Muscle of leg (tissue), 11 donors: ENCODE data around the gene TBL1X. TPM values are rescaled to one million over a fixed set of nuclear protein-coding genes. Genes with fewer than 3 reads are reported as not detected.

ENCODE experiments used
- DNase-seq: peaks from one replicate; pipeline ENCODE4 v3.0.0; 2013
- H3K27ac ChIP-seq: one replicate; pipeline ENCODE4 v1.5.1; 2013; ENCODE audit warnings: mild to moderate bottlenecking, low read length, control low read depth
- H3K27me3 ChIP-seq: one replicate; pipeline ENCODE4 v1.6.1; 2013; ENCODE audit warnings: low read length; ENCODE audit not compliant: control insufficient read depth, insufficient read depth
- H3K36me3 ChIP-seq: one replicate; pipeline ENCODE4 v1.6.1; 2013; ENCODE audit warnings: low read length; ENCODE audit not compliant: control insufficient read depth, insufficient read depth
- H3K4me1 ChIP-seq: one replicate; pipeline ENCODE4 v1.6.1; 2013; ENCODE audit warnings: low read length; ENCODE audit not compliant: control insufficient read depth, insufficient read depth
- H3K4me3 ChIP-seq: one replicate; pipeline ENCODE4 v1.5.1; 2013; ENCODE audit warnings: low read length, control low read depth
- H3K9me3 ChIP-seq: replicated peaks from 2 replicates; pipeline ENCODE4 v1.6.1; 2013; ENCODE audit warnings: low read depth, low read length; ENCODE audit not compliant: control insufficient read depth
- WGBS: methylation state at CpG from one replicate; pipeline ENCODE4 v1.1.5; 2013; ENCODE audit warnings: missing lambda C conversion rate; ENCODE audit not compliant: insufficient coverage; 5-methylcytosine and 5-hydroxymethylcytosine counted together
- polyA plus RNA-seq, 8 donors: library from polyadenylated mRNA; unstranded; fragments of 120-200 nt; gene quantifications; one replicate each; pipeline versions ENCODE4 v1.2.1 to v1.2.3, GENCODE V29; 2013; ENCODE audit warnings: inconsistent platforms in 1 of 8, low replicate concordance in 1 of 8; ENCODE audit not compliant: insufficient read length in 8 of 8, insufficient read depth in 1 of 8
- total RNA-seq: library from RNA; stranded (reverse); fragments of 120-200 nt; gene quantifications from one replicate; pipeline ENCODE4 v1.2.4, GENCODE V29; 2013

The TBL1X gene
- total and polyA plus RNA-seq, 9 donors: 7.1 to 19.0 (median 12.1) TPM

DNA sequence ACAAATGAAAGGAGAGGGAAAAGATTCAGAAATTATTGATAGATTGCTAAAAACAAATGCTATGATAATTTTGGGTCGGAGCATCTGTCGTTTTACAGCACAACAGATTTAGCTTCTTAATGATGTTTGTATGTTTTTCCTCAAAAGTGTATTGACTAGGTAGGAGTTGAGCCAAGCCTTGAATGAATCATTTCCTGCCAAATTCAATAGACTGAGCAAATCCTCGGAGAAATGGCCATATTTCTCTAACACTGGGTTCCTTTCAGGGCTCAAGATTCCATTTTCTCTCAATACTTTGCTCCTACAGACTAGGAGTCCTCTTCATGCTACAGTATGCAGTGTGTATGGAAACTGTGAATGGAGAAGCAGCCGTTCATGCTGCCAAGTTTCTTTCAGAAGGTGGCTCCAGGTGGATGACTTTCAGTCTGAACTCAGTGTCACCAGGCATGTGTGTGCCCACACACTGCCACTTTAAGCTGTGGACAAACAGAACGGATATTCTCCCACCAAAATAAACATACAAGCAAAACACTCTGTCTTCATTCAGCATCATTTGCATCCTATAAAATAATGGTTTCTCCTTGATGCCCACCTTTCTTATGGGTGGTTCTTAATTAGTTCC, 146.0 kb downstream of the TBL1X start:
- 54% methylated on average over 2 of the region's 5 CpGs for WGBS
- H3K4me1 ChIP-seq: peaks cover 5% of the 10 kb centered on the region
- no peak overlapping the region for H3K27ac ChIP-seq
- no peaks in the 10 kb centered on the region for H3K36me3 ChIP-seq
- H3K27me3 ChIP-seq: peaks cover 23% of the 10 kb centered on the region
- no peak overlapping the region for H3K4me3 ChIP-seq
- peak; percentile 53 for DNase-seq
- no peaks in the 10 kb centered on the region for H3K9me3 ChIP-seq

- no peaks in the 10 kb centered on the region for H3K36me3 ChIP-seq
- WGBS: 54% methylated on average over 13 of the region's 16 CpGs
- peaks cover 5% of the 10 kb centered on the region for H3K4me1 ChIP-seq
- H3K9me3 ChIP-seq: no peaks in the 10 kb centered on the region
- no peak overlapping the region for H3K27ac ChIP-seq
- peak; percentile 14 for DNase-seq
- no peak overlapping the region for H3K4me3 ChIP-seq
- peaks cover 21% of the 10 kb centered on the region for H3K27me3 ChIP-seq
Observed at GRCh38 chrX:9611436-9612145, 146.7 kb downstream of the TBL1X start.

DNA sequence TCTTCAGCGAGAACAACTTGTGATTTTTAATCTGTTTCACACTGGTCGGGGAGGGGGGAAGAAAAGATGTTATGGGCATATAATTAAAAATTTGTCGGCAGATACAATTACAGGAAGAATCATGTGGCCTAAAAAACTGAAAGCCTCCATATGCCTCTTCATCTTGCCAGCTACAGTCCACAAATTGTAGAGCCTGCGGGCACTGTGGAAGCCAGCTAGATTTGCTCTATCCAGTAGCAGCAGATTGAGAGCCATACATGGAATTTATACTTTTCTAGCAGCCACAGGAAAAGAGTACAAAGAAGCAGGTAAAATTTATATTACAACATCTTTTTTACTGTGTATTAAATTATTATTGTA, 147.3 kb downstream of the TBL1X start:
- Histone ChIP-seq H3K27ac (no peak overlapping the region), H3K27me3 (peaks cover 18% of the 10 kb centered on the region), H3K4me1 (peaks cover 5% of the 10 kb centered on the region), H3K9me3 (no peaks in the 10 kb centered on the region), H3K36me3 (no peaks in the 10 kb centered on the region), H3K4me3 (no peak overlapping the region)
- DNase-seq: no peak
- WGBS: no CpG with 5 or more reads among the region's 4 CpGs

- Histone ChIP-seq H3K9me3 (no peaks in the 10 kb centered on the region), H3K27ac (no peak overlapping the region), H3K4me3 (no peak overlapping the region), H3K27me3 (peaks cover 13% of the 10 kb centered on the region), H3K36me3 (no peaks in the 10 kb centered on the region), H3K4me1 (peaks cover 5% of the 10 kb centered on the region)
- WGBS: no CpG with 5 or more reads among the region's 1 CpG
- DNase-seq: no peak
Observed at GRCh38 chrX:9614016-9614415, 149.2 kb downstream of the TBL1X start.

- H3K4me3 ChIP-seq: no peak overlapping the region
- H3K9me3 ChIP-seq: no peaks in the 10 kb centered on the region
- peaks cover 10% of the 10 kb centered on the region for H3K27me3 ChIP-seq
- H3K36me3 ChIP-seq: no peaks in the 10 kb centered on the region
- H3K4me1 ChIP-seq: no peaks in the 10 kb centered on the region
- DNase-seq: no peak
- H3K27ac ChIP-seq: no peak overlapping the region
- 79% methylated on average over 2 of the region's 5 CpGs for WGBS
Observed at GRCh38 chrX:9619133-9619532, 154.3 kb downstream of the TBL1X start.

DNA sequence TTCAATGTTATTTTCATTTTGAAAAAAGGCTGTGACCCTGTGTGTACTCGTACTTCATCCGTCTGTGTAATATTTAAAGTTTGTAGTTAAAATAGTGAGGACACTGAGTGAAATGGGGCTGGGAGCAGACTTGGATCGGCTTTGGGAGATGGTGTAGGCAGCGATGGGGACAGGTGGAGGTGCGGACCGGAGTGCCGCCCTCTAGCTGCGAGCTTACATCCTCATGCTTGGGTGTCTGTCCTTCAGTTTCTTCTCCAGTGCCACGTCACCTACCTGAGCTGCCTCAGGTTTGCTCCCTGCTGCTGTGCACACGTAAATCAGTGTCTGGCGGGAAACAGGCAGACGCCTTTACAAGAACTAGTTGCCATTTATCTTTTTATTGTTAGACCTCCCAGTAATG, 154.7 kb downstream of the TBL1X start:
- WGBS: 80% methylated on average over 7 of the region's 12 CpGs
- no peaks in the 10 kb centered on the region for H3K36me3 ChIP-seq
- H3K27me3 ChIP-seq: peaks cover 10% of the 10 kb centered on the region
- H3K9me3 ChIP-seq: no peaks in the 10 kb centered on the region
- no peak overlapping the region for H3K27ac ChIP-seq
- no peak overlapping the region for H3K4me3 ChIP-seq
- no peaks in the 10 kb centered on the region for H3K4me1 ChIP-seq
- DNase-seq: no peak

- H3K4me3 ChIP-seq: no peak overlapping the region
- peaks cover 11% of the 10 kb centered on the region for H3K27me3 ChIP-seq
- DNase-seq: no peak
- WGBS: 80% methylated on average over 1 of the region's 3 CpGs
- H3K36me3 ChIP-seq: no peaks in the 10 kb centered on the region
- no peaks in the 10 kb centered on the region for H3K4me1 ChIP-seq
- H3K9me3 ChIP-seq: no peaks in the 10 kb centered on the region
- H3K27ac ChIP-seq: no peak overlapping the region
Observed at GRCh38 chrX:9622128-9622527, 157.3 kb downstream of the TBL1X start.

- Histone ChIP-seq H3K27ac (no peak overlapping the region), H3K4me1 (no peaks in the 10 kb centered on the region), H3K27me3 (peaks cover 17% of the 10 kb centered on the region), H3K4me3 (no peak overlapping the region), H3K36me3 (no peaks in the 10 kb centered on the region), H3K9me3 (no peaks in the 10 kb centered on the region)
- 84% methylated on average over 6 of the region's 7 CpGs for WGBS
- peak; percentile 49 for DNase-seq
Observed at GRCh38 chrX:9626379-9626778, 161.5 kb downstream of the TBL1X start.

- WGBS: 80% methylated on average over 1 of the region's 1 CpG
- DNase-seq: no peak
- no peak overlapping the region for H3K27ac ChIP-seq
- peaks cover 18% of the 10 kb centered on the region for H3K27me3 ChIP-seq
- no peaks in the 10 kb centered on the region for H3K36me3 ChIP-seq
- no peaks in the 10 kb centered on the region for H3K4me1 ChIP-seq
- H3K4me3 ChIP-seq: no peak overlapping the region
- no peaks in the 10 kb centered on the region for H3K9me3 ChIP-seq
Observed at GRCh38 chrX:9627922-9628321, 163.1 kb downstream of the TBL1X start.

DNA sequence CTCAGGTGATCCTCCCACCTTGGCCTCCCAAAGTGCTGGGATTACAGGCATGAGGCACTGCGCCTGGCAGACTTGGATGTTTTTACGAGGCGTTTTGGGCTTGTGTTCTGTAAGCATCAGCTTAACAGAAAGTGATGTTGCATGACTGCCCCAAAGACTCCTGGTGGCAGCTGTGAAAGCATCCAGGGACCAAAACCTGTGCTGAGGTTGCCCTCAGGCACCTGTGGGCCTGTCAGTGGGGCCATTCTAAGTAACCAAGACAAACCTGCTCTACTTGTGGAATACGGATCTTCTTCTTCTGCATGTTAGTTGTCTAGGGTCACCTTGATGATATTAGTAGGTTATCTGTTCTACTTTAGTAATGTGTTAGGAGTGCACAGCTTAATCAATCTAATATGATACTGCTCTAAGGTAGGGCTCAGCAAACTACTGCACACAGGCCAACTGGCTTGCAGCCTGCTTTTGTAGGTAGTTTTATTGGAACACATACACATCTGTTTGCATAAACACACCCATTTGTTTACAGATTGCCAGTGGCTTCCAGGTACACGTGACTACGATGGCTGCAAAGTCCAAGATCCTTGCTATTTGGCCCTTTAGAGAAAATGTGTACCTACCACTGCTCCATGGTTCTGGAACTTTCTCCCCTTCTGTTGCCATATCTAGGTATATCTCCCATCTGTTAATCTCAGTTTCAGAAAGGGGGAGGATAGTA, 164.1 kb downstream of the TBL1X start:
- H3K27ac ChIP-seq: no peak overlapping the region
- H3K4me1 ChIP-seq: no peaks in the 10 kb centered on the region
- no peaks in the 10 kb centered on the region for H3K36me3 ChIP-seq
- WGBS: 100% methylated on average over 4 of the region's 6 CpGs
- no peaks in the 10 kb centered on the region for H3K9me3 ChIP-seq
- DNase-seq: no peak
- peaks cover 22% of the 10 kb centered on the region for H3K27me3 ChIP-seq
- H3K4me3 ChIP-seq: no peak overlapping the region
